Effector CD8-positive, alpha-beta T cell (primary cell): ENCODE measurements around the gene DKK3.

Experiments used
- DNase-seq: peaks from one replicate; lab custom pipeline; 2025; lab: John Stamatoyannopoulos, UW

The DKK3 gene

DNA sequence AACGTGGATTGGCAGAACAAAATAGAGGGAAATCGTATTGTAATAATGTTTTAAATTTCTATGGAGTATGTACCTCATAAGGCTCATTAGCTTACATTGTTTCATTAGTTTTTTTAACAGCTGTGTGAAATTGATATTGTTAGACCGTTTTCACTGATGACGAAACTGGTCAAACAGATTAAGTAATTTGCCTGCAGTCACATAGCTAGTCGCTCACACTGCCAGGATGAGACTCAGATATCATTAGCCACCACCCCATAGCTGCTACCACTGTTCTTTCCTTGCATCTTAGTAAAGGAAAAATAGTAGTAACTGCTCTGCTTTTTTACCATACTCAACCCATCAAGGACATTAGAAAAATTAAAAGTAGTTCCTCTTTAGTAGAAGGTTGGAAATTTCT lies 64.0 kb downstream of the DKK3 start:
- no peak for DNase-seq

DNA sequence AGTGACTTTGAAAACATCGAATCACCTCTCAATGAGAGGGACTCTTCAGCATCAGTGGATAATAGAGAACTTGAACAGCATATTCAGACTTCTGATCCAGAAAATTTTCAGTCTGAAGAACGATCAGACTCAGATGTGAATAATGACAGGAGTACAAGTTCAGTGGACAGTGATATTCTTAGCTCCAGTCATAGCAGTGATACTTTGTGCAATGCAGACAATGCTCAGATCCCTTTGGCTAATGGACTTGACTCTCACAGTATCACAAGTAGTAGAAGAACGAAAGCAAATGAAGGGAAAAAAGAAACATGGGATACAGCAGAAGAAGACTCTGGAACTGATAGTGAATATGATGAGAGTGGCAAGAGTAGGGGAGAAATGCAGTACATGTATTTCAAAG lies 65.8 kb downstream of the DKK3 start:
- DNase-seq, result no peak

DNA sequence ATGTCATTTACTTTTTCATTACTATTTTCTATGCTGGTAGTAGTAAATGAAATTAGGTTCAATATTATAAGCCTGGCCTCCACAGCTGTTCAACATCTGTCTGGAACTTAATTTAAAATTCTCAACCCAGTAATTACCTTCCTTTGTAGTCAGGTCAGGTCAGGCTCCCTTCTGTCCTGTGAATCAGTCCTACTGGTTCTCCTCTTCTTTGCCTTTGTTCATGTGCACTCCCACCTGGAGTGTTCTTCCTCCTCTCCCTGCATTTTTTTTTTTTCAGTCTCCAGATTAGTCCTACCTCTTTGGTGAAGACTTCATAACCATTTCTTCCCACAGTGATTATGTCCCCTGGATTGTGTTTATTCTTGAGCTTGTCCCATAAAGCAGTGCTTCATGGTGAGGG lies 67.9 kb downstream of the DKK3 start:
- no peak for DNase-seq

DNA sequence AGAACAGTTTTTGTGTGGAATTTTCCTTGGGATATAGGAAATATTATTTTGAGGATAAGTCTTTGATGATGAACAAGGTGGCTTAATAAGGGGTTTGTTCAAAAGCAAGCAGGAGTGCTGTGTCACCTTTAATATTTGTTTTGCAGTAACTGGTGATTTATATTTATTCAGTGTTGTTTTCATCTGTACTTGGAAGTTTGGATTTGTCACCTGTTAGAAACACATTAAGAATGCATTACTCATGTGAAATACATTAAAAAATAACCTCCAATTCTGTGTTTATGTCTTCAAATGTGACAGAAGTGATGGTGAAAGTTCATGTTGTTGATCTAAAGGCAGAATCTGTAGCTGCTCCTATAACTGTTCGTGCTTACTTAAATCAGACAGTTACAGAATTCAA lies 70.5 kb downstream of the DKK3 start:
- DNase-seq, result no peak

DNA sequence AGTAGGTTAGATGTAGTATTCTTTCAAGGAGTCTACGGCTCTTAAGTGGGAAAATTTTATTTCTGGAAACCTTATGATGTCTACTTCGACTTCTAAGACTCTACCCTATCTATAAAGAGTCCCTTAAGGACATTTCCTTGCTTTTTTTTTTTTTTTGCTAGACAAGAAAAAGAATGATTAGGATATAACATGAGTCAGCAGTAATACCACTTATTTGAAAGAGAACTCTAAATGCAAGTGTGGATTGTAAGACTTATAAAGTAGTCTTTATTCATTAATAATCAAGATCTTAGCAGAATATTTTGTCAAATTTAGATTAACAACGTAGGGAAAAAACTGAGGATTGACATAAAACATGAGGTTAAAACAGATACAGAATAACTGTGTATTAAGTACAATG lies 71.0 kb downstream of the DKK3 start:
- DNase-seq, result no peak

DNA sequence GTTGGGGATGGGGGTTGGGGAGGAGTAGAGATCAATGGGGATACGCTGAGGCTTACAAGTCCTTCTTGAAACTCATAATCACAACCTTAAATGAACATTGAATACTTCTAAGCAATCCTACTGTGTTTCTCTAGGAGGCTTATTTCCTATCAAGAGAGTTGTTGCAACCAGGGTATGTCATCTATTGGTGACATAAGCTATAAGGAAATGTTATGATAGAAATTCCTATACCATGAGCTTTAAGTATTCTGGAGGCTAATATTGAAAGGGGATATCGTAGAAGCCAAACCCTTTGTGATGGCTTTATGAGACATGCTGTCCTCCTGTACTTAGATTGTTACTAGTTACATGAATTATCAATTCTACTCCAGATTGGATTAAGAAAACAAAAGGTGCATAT lies 72.9 kb downstream of the DKK3 start:
- no peak for DNase-seq

DNA sequence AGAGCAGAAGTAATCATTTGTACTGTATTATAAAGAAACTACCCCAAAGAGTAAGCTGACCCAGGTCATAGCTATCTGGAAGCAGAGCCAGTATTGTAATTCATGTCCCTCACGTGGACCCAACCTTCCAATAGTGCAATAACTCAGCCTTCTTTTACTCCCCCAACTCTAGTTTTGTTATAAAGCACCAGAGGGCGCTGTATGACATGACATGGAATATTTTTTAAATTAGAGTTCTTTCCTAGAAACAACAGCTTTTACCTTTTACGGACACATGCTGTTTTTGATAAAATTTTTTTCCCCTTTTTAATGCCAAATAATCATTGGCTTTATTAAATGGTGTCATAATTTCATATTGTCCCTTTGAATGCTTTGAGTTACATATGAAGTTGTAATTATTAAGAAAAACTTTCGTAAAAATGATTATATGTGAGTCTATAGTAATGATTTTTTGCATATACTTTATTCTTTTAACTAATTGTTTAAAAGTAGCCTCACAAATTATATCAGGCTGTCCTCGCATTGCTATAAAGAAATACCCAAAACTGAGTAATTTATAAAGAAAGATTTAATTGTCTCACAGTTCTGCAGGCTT lies 76.9 kb downstream of the DKK3 start:
- DNase-seq, result no peak

DNA sequence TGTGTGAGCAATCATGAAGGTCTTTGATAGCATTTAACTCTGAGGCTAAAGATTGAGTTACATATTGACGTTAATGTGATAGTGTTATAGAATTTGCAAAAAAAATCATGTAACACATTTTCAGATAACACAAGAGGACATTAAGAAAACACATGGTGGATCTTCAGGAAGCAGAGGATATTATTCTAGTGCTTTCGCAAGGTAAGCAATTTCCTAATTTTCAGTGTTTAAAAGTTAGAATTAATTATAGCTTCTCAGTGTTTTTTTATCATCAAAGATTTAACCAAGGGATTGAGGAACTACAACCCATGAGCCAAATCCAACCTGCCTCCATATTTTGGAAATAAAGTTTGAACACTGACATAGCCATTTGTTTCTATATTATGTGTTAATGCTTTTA lies 78.5 kb downstream of the DKK3 start:
- DNase-seq, result no peak

DNA sequence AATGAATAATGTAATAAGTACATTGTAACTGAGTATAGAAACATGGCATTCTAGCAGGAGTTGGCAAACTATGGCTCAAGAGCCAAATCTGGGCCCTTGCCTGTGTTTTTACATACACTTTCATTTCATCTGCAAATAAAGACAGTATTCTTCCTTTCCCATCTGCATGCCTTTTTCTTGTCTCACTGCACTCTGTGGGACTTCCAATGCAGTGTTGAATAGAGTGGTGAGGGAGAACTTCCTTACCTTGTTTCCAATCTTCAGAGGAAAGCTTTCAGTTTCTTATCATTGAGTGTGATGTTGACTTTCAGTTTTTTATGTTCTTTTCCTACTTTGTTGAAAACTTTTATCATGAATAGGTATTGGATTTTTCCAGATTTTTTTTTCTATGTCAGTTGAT lies 84.6 kb downstream of the DKK3 start:
- no peak for DNase-seq

DNA sequence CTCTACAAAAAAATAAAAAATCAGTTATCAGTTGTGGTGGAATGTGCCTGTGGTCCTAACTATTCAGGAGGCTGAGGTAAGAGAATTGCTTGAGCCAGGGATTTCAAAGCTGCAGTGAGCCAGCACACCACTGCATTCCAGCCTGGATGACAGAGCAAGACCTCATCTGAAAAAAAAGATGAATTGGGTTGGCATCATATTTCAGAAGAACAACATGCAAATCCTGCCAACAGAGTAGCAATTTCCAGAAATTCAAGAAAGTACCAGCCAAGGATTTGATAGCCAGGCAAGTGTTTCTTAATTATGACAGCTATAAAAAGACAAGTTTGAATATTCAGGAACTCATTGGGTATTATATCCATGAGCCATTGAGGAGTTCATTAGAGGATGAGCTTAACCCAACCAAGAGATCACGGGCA lies 91.4 kb downstream of the DKK3 start:
- DNase-seq, result no peak

DNA sequence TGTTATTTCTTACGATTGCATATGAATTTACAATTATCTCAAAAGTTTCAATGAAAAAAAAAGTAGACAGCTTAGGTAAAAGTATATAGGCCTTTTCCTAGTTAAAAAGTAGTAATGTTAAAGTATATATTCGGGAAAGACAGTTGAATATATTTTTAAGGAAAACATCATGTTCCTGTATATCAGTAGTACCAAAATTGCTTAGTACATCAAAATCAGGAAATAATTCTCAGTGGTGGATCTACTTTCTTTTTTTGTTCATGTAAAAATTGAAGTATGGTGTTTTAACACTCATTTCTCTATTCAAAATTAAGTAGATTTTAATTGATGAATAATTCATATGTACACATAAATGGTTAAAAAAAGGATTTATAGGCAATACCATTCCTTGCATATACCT lies 92.8 kb downstream of the DKK3 start:
- no peak for DNase-seq

DNA sequence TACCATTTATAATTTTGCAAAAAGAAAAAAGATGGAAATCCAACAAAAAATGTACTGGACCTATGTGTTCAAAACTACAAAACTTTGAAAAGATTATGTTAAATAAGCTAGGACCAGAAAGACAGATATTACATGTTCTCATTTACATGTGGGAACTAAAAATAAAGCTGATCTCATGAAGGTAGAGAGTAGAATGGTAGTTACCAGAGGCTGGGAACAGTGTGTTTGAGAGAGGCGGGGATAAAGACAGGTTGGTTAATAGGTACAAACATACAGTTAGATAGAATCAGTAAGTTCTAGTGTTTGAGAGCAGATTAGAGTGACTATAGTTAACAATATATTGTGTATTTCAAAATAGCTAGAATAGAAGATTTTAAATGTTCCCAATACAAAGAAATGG lies 95.0 kb downstream of the DKK3 start:
- DNase-seq, result no peak
